Measurements from ENCODE around the gene FBXO9.

The FBXO9 gene

GRCh38 chr6:53089948-53090347 is 24.7 kb downstream of the FBXO9 start:
- no peak overlapping the region for H3K4me3 ChIP-seq
- H3K27ac ChIP-seq, result no peak overlapping the region
- no peak for TF ChIP-seq CTCF (IDR thresholded peaks at IDR 0.05)
- no peak for DNase-seq (ENCODE audit: low spot score)

GRCh38 chr6:53090576-53090975 is 25.4 kb downstream of the FBXO9 start:
- no peak for TF ChIP-seq CTCF (IDR thresholded peaks at IDR 0.05)
- no peak overlapping the region for H3K4me3 ChIP-seq
- DNase-seq (ENCODE audit: low spot score), result no peak
- H3K27ac ChIP-seq, result no peak overlapping the region

GRCh38 chr6:53095270-53095669 is 30.1 kb downstream of the FBXO9 start:
- Histone ChIP-seq H3K4me3 (no peak overlapping the region), H3K27ac (no peak overlapping the region)
- no peak for DNase-seq (ENCODE audit: low spot score)
- no peak for TF ChIP-seq CTCF (IDR thresholded peaks at IDR 0.05)

GRCh38 chr6:53095716-53096115 is 30.5 kb downstream of the FBXO9 start:
- no peak for TF ChIP-seq CTCF (IDR thresholded peaks at IDR 0.05)
- Histone ChIP-seq H3K27ac (no peak overlapping the region), H3K4me3 (no peak overlapping the region)
- DNase-seq (ENCODE audit: low spot score), result no peak

- no peak for DNase-seq (ENCODE audit: low spot score)
- no peak for TF ChIP-seq CTCF (IDR thresholded peaks at IDR 0.05)
- Histone ChIP-seq H3K4me3 (no peak overlapping the region), H3K27ac (no peak overlapping the region)
These were observed 35.4 kb downstream of the FBXO9 start for GRCh38 chr6:53100561-53100960.

GRCh38 chr6:53101006-53101405 is 35.8 kb downstream of the FBXO9 start:
- no peak for DNase-seq (ENCODE audit: low spot score)
- Histone ChIP-seq H3K27ac (no peak overlapping the region), H3K4me3 (no peak overlapping the region)
- no peak for TF ChIP-seq CTCF (IDR thresholded peaks at IDR 0.05)

- Histone ChIP-seq H3K4me3 (no peak overlapping the region), H3K27ac (no peak overlapping the region)
- no peak for TF ChIP-seq CTCF (IDR thresholded peaks at IDR 0.05)
- DNase-seq (ENCODE audit: low spot score), result no peak
These were observed 38.9 kb downstream of the FBXO9 start for GRCh38 chr6:53103993-53104675.
